OCI-LY7 (cell line): ENCODE data around the gene VPS37D. TPM values are rescaled to one million over a fixed set of nuclear protein-coding genes. Genes with fewer than 3 reads are reported as not detected.
"Not testable (repeated sequence)": the region's sequence is repeated elsewhere in the genome, so short reads cannot be mapped to it uniquely, and the experiment has no call there.

ENCODE experiments used
- BruUV-seq: library from RNA; stranded (reverse); fragments of 400-500 nt; replicated peaks from 2 replicates; lab custom pipeline; 2021; lab: Mats Ljungman, UMichigan
- CTCF ChIA-PET: fragments of 300-600 bp; sonication (Branson Sonifier 250); formaldehyde crosslinking; loops from one replicate; lab custom pipeline; 2022; ENCODE audit warnings: antibody characterized with exemption; ENCODE audit not compliant: unreplicated experiment; lab: Charles Lee
- POLR2A ChIA-PET: fragments of 300-600 bp; sonication (Branson Sonifier 250); formaldehyde crosslinking; loops from one replicate; lab custom pipeline; 2022; ENCODE audit warnings: antibody characterized with exemption; lab: Charles Lee
- DNase-seq: peaks from one replicate; pipeline ENCODE4 v3.0.0-alpha.2; 2015; ENCODE audit warnings: low spot score
- H2AFZ ChIP-seq: fragments of 200-600 bp; sonication (generic), shearing (Covaris generic); 2 replicates; pipeline ENCODE4 v1.6.1; 2014; ENCODE audit warnings: mild to moderate bottlenecking, antibody characterized with exemption, low read length, moderate library complexity
- H3K27ac ChIP-seq: fragments of 200-600 bp; sonication (generic); 2 replicates; pipeline ENCODE4 v1.5.1; 2014; ENCODE audit warnings: mixed run types, low read depth, mild to moderate bottlenecking, moderate library complexity, low read length, inconsistent platforms; ENCODE audit not compliant: poor library complexity, severe bottlenecking
- H3K36me3 ChIP-seq: fragments of 200-600 bp; sonication (generic); 2 replicates; pipeline ENCODE4 v1.6.1; 2014; ENCODE audit warnings: mild to moderate bottlenecking, antibody characterized with exemption, low read length, moderate library complexity, mixed read lengths; ENCODE audit not compliant: insufficient read depth
- H3K4me1 ChIP-seq: fragments of 200-600 bp; sonication (generic); 2 replicates; pipeline ENCODE4 v1.5.1; 2014; ENCODE audit warnings: mild to moderate bottlenecking, low read length; ENCODE audit not compliant: insufficient read depth, poor library complexity, severe bottlenecking
- H3K4me2 ChIP-seq: fragments of 200-600 bp; sonication (generic); 2 replicates; pipeline ENCODE4 v1.6.1; 2014; ENCODE audit warnings: mild to moderate bottlenecking, low read length
- H3K4me3 ChIP-seq: fragments of 200-600 bp; sonication (generic); 2 replicates; pipeline ENCODE4 v1.5.1; 2014; ENCODE audit warnings: mild to moderate bottlenecking, low read depth, low read length; ENCODE audit not compliant: poor library complexity, severe bottlenecking
- H3K79me2 ChIP-seq: fragments of 200-600 bp; sonication (generic); 2 replicates; pipeline ENCODE4 v1.6.1; 2016; ENCODE audit warnings: low read depth, mild to moderate bottlenecking, low read length, moderate library complexity, mixed read lengths; ENCODE audit not compliant: insufficient read depth
- H3K9me2 ChIP-seq: fragments of 200-600 bp; sonication (generic); 2 replicates; pipeline ENCODE4 v1.6.1; 2016; ENCODE audit warnings: mild to moderate bottlenecking, low read length, mixed read lengths; ENCODE audit not compliant: insufficient read depth
- H3K9me3 ChIP-seq: fragments of 200-600 bp; sonication (generic); 2 replicates; pipeline ENCODE4 v1.6.1; 2014; ENCODE audit warnings: mild to moderate bottlenecking, mixed run types, low read length, mixed read lengths
- H4K20me1 ChIP-seq: fragments of 200-600 bp; sonication (generic); 2 replicates; pipeline ENCODE4 v1.6.1; 2014; ENCODE audit warnings: mild to moderate bottlenecking, antibody characterized with exemption, low read length, moderate library complexity, mixed read lengths; ENCODE audit not compliant: insufficient read depth
- EZH2phosphoT487 ChIP-seq: fragments of 200-600 bp; sonication (generic); IDR thresholded peaks from 2 replicates; pipeline ENCODE4 v1.6.1; 2018; ENCODE audit warnings: low read depth, borderline replicate concordance, mild to moderate bottlenecking, mixed run types, antibody characterized with exemption, low read length, moderate library complexity, mixed read lengths
- intact Hi-C: fragments of 100-400 bp; cut with micrococcal nuclease; formaldehyde crosslinking; loops from one replicate; pipeline ENCODE4 v1.10.0; 2022; ENCODE audit not compliant: unreplicated experiment
- total RNA-seq, 2 experiments: library from RNA; depleted of rRNA in 1 of 2; stranded (reverse); fragments of >200 nt in 1 of 2; shearing (Covaris generic) in 1 of 2; gene quantifications; 2 replicates each; pipeline ENCODE4 v1.2.3, GENCODE V29; 2014 to 2022
- TF ChIP-seq, protein P1 (sequence below): fragments of 200-600 bp; sonication (generic); conservative IDR thresholded peaks from 2 replicates; pipeline ENCODE4 v1.5.1; 2014; ENCODE audit warnings: mild to moderate bottlenecking, antibody characterized with exemption, low read length, moderate library complexity, mixed read lengths

Gene VPS37D
- total RNA-seq, 2 experiments from 2014 or later: 5.3 TPM

DNA sequence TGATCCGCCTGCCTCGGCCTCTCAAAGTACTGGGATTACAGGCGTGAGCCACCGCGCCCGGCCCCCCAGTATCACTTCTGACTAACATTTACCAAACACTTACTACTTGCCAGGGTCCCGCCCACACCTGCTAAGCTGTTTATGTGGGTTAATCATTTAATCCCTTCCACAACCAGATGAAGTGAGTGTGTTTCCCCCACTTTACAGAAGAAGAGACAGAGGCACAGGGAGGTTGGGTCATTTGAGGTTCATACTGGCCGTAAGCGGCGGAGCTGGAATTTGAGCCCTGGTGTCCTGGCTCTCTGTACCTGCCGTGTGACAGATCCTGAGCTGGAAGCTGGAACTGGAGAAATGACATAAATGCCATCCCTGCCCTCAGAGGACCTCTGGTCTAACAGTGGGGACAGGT lies 15.1 kb upstream of the VPS37D start:
- H3K9me3 ChIP-seq: no peaks in the 10 kb centered on the region
- H4K20me1 ChIP-seq: no peaks in the 10 kb centered on the region
- no peak for DNase-seq
- H3K36me3 ChIP-seq: no peaks in the 10 kb centered on the region
- H2AFZ ChIP-seq: no peak overlapping the region
- no peak overlapping the region for H3K27ac ChIP-seq
- H3K4me2 ChIP-seq: no peak overlapping the region
- BruUV-seq: no TSS peak
- POLR2A ChIA-PET: no interaction called here
- no peak overlapping the region for H3K4me3 ChIP-seq
- TF ChIP-seq EZH2phosphoT487: no peak
- TF ChIP-seq, protein P1, sequence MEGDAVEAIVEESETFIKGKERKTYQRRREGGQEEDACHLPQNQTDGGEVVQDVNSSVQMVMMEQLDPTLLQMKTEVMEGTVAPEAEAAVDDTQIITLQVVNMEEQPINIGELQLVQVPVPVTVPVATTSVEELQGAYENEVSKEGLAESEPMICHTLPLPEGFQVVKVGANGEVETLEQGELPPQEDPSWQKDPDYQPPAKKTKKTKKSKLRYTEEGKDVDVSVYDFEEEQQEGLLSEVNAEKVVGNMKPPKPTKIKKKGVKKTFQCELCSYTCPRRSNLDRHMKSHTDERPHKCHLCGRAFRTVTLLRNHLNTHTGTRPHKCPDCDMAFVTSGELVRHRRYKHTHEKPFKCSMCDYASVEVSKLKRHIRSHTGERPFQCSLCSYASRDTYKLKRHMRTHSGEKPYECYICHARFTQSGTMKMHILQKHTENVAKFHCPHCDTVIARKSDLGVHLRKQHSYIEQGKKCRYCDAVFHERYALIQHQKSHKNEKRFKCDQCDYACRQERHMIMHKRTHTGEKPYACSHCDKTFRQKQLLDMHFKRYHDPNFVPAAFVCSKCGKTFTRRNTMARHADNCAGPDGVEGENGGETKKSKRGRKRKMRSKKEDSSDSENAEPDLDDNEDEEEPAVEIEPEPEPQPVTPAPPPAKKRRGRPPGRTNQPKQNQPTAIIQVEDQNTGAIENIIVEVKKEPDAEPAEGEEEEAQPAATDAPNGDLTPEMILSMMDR: no peak
- no peaks in the 10 kb centered on the region for H3K4me1 ChIP-seq
- intact Hi-C loops: no loop called here
- CTCF ChIA-PET: no interaction called here
- H3K79me2 ChIP-seq: no peaks in the 10 kb centered on the region
- no peaks in the 10 kb centered on the region for H3K9me2 ChIP-seq

DNA sequence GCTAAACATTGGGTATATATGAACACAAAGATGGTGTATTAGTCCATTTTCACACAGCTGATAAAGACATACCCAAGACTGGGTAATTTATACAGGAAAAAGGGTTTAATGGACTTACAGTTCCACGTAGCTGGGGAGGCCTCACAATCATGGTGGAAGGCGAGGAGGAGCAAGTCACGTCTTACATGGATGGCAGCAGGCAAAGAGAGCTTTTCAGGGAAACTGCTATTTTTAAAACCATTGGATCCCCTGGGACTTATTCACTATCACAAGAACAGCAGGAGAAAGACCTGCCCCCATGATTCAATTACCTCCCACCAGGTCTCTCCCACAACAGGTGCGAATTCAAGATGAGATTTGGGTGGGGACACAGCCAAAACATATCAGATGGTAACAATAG lies 12.3 kb upstream of the VPS37D start:
- CTCF ChIA-PET, H3K4me3 ChIP-seq, H3K79me2 ChIP-seq, POLR2A ChIA-PET, DNase-seq, H3K4me1 ChIP-seq, H3K4me2 ChIP-seq, H3K36me3 ChIP-seq, intact Hi-C loops, H3K9me3 ChIP-seq, H3K9me2 ChIP-seq, H2AFZ ChIP-seq, BruUV-seq, H3K27ac ChIP-seq, H4K20me1 ChIP-seq: not testable (repeated sequence)

DNA sequence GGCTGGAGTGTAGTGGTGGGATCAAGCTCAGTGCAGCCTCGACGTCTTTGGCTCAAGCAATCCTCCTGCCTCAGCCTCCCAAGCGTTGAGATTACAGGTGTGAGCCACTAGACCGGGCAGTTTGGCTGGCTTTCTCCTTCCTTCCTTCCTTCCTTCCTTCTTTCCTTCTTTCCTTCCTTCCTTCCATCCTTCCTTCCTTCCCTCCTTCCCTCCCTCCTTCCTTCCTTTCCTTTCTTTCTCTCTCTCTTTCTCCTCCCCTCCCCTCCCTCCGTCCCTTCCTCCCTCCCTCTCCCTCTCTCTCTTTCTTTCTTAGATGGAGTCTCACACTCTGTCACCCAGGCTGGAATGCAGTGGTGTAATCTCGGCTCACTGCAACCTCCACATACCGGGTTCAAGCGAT lies 7.6 kb upstream of the VPS37D start:
- CTCF ChIA-PET: no interaction called here

DNA sequence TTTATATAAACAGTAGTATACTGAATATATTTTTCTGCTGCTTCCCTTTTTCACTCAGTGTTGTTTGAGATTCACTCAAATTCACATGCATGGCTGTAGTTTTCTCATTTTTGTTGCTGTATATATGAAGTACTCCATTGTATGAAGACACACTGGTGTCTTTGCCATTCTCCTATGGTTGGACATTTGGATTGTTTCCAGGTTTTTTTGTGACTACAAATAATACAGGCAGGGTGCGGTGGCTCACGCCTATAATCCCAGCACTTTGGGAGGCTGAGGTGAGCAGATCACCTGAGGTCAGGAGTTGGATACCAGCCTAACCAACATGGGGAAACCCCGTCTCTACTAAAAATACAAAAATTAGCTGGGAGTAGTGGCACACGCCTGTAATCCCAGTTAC lies 7.0 kb upstream of the VPS37D start:
- CTCF ChIA-PET, DNase-seq, H3K9me2 ChIP-seq, H3K79me2 ChIP-seq, H3K4me1 ChIP-seq, H2AFZ ChIP-seq, H4K20me1 ChIP-seq, H3K4me3 ChIP-seq, H3K36me3 ChIP-seq, BruUV-seq, H3K4me2 ChIP-seq, H3K9me3 ChIP-seq, intact Hi-C loops, H3K27ac ChIP-seq: not testable (repeated sequence)
- POLR2A ChIA-PET: interaction anchor here (0.6 kb wide), 1 partner anchor 103 kb away, joined by 3 read pairs; no protein-coding TSS in a partner anchor

More for the DNA sequence above, 7.6 kb upstream of the VPS37D start:
- BruUV-seq: no TSS peak
- no peaks in the 10 kb centered on the region for H3K36me3 ChIP-seq
- H3K79me2 ChIP-seq: no peaks in the 10 kb centered on the region
- no peak for DNase-seq
- no peaks in the 10 kb centered on the region for H4K20me1 ChIP-seq
- H3K9me3 ChIP-seq: peaks cover 8% of the 10 kb centered on the region; the same call in 1 of the 2 replicates
- no peak overlapping the region for H3K4me2 ChIP-seq
- TF ChIP-seq EZH2phosphoT487: no peak
- TF ChIP-seq, protein P1: no peak
- H3K4me3 ChIP-seq: no peak overlapping the region
- POLR2A ChIA-PET: no interaction called here
- no peaks in the 10 kb centered on the region for H3K4me1 ChIP-seq
- no peak overlapping the region for H2AFZ ChIP-seq
- intact Hi-C loops: no loop called here
- no peak overlapping the region for H3K27ac ChIP-seq
- H3K9me2 ChIP-seq: no peaks in the 10 kb centered on the region
